PFSK-1 (cell line): ENCODE results near the gene PRKN.

Source experiments
- FOXP2 ChIP-seq: optimal IDR thresholded peaks from 2 replicates; pipeline ENCODE3; 2011; ENCODE audit warnings: borderline replicate concordance, control low read depth, inconsistent platforms; ENCODE audit not compliant: insufficient read depth; ENCODE audit errors: extremely low read length, extremely low read depth
- POLR2AphosphoS5 ChIP-seq: IDR thresholded peaks from 2 replicates; pipeline ENCODE4 v1.6.1; 2012; ENCODE audit warnings: low read depth, mild to moderate bottlenecking, control low read depth, low read length, moderate library complexity
- REST ChIP-seq, 2 experiments: IDR thresholded peaks; 2 replicates each; pipeline versions ENCODE4 v1.6.1 to v1.8.0; 2011 to 2012; ENCODE audit warnings: low read depth in 2 of 2, low read length in 2 of 2, control low read depth in 1 of 2, inconsistent platforms in 1 of 2, mild to moderate bottlenecking in 1 of 2, moderate library complexity in 1 of 2; ENCODE audit not compliant: insufficient read depth in 1 of 2
- SIN3A ChIP-seq: IDR thresholded peaks from 2 replicates; pipeline ENCODE4 v1.6.1; 2012; ENCODE audit warnings: mild to moderate bottlenecking, low read length, moderate library complexity, borderline replicate concordance; ENCODE audit not compliant: insufficient read depth
- TAF1 ChIP-seq: IDR thresholded peaks from 2 replicates; pipeline ENCODE4 v1.6.1; 2012; ENCODE audit warnings: low read length, control low read depth, borderline replicate concordance; ENCODE audit not compliant: insufficient read depth

PRKN gene

GRCh38 chr6:162289972-162290371, 437.6 kb downstream of the PRKN start:
- no peak for TF ChIP-seq POLR2AphosphoS5
- TF ChIP-seq REST (IDR thresholded peaks at IDR 0.05; ENCODE audit: insufficient read depth in 1 of 2, low read depth in 2 of 2, low read length in 2 of 2): no peak
- no peak for TF ChIP-seq TAF1
- no peak for TF ChIP-seq FOXP2
- no peak for TF ChIP-seq SIN3A

- TF ChIP-seq SIN3A (no peak), TAF1 (no peak), POLR2AphosphoS5 (no peak), REST (IDR thresholded peaks at IDR 0.05; ENCODE audit: insufficient read depth in 1 of 2, low read depth in 2 of 2, low read length in 2 of 2) (no peak), FOXP2 (no peak)
Observed at GRCh38 chr6:162273986-162274385, 453.6 kb downstream of the PRKN start.

GRCh38 chr6:162271922-162272321, 455.6 kb downstream of the PRKN start:
- no peak for TF ChIP-seq REST (IDR thresholded peaks at IDR 0.05; ENCODE audit: insufficient read depth in 1 of 2, low read depth in 2 of 2, low read length in 2 of 2)
- TF ChIP-seq SIN3A: no peak
- no peak for TF ChIP-seq FOXP2
- TF ChIP-seq TAF1: no peak
- no peak for TF ChIP-seq POLR2AphosphoS5

- no peak for TF ChIP-seq REST (IDR thresholded peaks at IDR 0.05; ENCODE audit: insufficient read depth in 1 of 2, low read depth in 2 of 2, low read length in 2 of 2)
- no peak for TF ChIP-seq FOXP2
- no peak for TF ChIP-seq POLR2AphosphoS5
- TF ChIP-seq TAF1: no peak
Observed at GRCh38 chr6:162270966-162271365, 456.6 kb downstream of the PRKN start.

- TF ChIP-seq FOXP2: no peak
- TF ChIP-seq POLR2AphosphoS5: no peak
- no peak for TF ChIP-seq SIN3A
- no peak for TF ChIP-seq REST (IDR thresholded peaks at IDR 0.05; ENCODE audit: insufficient read depth in 1 of 2, low read depth in 2 of 2, low read length in 2 of 2)
- TF ChIP-seq TAF1: no peak
Observed at GRCh38 chr6:162267641-162268040, 459.9 kb downstream of the PRKN start.
